IPS-18c (cell line): ENCODE measurements around the gene IGSF11.
"Not testable (repeated sequence)": the region's sequence is repeated elsewhere in the genome, so short reads cannot be mapped to it uniquely, and the experiment has no call there.

ENCODE experiments used
- H3K4me3 ChIP-seq: 2 replicates; pipeline ENCODE4 v1.7.0; 2013; ENCODE audit warnings: low read depth, mild to moderate bottlenecking, low read length, moderate library complexity; ENCODE audit not compliant: insufficient read depth
- H3K9me3 ChIP-seq: one replicate; pipeline ENCODE4 v1.6.1; 2013; ENCODE audit warnings: mild to moderate bottlenecking, low read length, moderate library complexity; ENCODE audit not compliant: control insufficient read depth, insufficient read depth

Gene IGSF11

DNA sequence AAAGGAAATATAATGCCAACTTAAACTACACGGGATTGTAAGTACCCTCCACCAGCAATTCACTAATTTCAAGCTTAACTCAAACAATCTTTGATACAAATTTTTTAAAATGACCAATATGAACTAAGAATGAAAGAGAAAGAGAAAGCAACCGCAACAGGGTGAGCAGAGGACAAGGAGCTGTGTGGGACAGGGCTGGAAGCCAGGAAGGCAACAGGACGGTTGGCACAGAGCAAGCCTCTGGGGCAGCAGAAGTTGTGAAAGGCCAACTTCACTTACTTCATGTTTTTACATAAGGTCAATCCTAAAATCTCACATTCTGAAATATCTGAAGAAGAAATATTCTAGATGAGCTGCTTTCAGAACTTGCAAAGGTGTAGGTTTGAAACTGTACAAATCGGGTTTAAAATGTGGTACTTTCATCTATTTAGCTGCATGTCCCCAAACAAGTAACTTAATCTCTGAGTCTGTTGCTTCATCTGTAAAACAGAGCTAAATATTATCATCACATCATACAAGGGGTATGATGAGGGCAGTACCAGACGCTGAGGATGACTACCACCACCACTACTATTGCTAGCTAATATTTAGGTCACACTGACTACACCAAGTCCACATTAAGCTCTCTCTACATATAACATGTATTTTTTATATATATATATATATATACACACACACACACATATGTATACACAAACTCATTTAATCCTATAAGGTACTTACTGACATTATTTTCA, 101.7 kb downstream of the IGSF11 start:
- no peak overlapping the region for H3K4me3 ChIP-seq

DNA sequence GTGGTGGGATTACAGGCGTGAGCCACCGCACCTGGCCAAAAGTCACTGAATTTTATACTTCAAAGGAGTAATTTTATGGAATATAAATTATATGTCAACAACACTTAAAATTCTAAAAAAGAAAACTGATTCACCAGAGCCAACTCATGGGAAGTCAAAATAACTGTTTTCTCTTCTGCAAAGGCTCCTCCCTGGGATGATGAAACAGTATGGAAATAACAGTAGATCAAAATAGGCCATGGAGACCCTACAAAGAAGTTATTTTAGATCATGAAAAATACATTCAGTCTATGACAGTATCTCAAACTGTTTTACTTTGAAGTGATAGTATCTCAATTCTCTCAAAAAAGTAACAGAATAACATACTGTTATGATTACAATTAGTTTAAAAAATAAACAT, 102.7 kb downstream of the IGSF11 start:
- H3K9me3 ChIP-seq = no peaks in the 10 kb centered on the region
- H3K4me3 ChIP-seq = no peak overlapping the region

More for the DNA sequence above, 101.7 kb downstream of the IGSF11 start:
- no peaks in the 10 kb centered on the region for H3K9me3 ChIP-seq

DNA sequence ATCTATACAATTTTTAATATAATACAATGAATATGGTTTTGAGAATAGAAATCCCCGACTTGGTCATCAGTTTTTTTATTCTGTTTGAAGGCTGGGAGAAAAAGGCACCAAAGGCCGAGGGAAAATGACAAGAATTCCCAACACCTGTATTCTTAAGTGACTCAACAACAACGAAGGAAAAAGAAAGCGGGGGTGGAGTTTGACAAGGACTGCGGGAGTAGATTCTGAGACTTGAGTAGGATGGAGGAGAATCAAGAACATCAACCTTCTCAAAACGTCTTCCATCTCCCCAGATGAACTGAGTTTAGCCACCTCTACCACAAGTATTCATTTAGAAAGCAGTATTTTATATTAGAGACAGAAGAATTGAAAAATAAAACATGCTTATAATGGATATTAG, 107.2 kb downstream of the IGSF11 start:
- H3K4me3 ChIP-seq = no peak overlapping the region

DNA sequence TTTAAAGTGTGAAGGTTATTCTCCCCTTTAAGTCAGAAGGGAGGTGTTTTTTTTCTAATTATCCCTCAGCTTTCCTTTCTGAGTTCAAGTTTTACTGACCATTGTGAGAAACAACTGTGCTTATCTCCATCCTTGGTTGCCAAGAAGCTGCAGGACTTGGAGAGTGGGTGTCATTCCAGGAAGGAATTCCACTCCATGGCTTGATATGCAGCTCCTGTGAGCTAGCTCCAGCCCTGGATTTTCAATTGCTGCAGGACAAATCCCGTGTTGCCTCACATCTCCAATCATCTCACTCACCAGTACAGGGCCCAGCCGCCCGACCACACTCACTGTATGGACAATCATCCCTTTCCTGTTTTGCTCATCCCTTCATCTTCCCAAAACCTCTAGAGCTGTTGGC, 122.5 kb downstream of the IGSF11 start:
- H3K4me3 ChIP-seq = no peak overlapping the region
- H3K9me3 ChIP-seq = no peaks in the 10 kb centered on the region

More for the DNA sequence above, 107.2 kb downstream of the IGSF11 start:
- H3K9me3 ChIP-seq = no peaks in the 10 kb centered on the region

DNA sequence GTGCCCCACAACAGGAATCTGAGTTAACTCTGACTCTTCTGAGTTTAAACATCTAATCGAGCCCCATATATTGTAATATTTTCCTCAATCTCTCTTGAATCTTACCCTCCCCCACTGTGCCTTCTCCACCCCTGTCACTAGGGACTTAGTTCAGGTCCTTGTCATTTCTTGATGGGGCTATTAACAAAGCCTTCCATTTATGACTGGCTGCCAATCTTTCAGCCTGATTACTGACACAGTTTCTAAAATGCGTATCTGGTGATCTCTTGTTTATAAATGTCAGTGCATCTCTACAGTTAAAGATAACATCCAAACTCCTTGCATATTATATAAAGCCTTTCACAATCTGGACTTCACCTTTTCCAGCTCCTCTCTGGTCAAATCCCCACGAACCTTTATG, 124.3 kb downstream of the IGSF11 start:
- no peak overlapping the region for H3K4me3 ChIP-seq
- H3K9me3 ChIP-seq = no peaks in the 10 kb centered on the region

DNA sequence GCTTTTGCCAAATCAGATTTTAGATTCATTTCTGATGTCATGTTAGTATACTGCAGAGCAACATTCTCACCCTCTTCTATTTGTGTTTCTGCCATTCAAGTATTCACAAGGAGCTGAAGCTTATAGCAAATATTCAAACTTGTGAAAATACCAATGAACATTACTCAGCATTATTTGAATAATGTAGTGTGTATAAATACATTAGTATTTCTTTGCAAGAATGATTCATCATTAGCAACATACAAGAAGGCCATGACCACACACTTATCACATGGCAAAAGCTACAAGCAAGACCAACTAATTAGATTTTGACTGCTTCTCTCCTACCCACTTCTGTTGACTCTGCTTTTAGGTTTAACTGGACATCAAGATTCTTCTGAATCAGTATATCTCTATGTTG, 124.9 kb downstream of the IGSF11 start:
- H3K9me3 ChIP-seq = no peaks in the 10 kb centered on the region
- no peak overlapping the region for H3K4me3 ChIP-seq

DNA sequence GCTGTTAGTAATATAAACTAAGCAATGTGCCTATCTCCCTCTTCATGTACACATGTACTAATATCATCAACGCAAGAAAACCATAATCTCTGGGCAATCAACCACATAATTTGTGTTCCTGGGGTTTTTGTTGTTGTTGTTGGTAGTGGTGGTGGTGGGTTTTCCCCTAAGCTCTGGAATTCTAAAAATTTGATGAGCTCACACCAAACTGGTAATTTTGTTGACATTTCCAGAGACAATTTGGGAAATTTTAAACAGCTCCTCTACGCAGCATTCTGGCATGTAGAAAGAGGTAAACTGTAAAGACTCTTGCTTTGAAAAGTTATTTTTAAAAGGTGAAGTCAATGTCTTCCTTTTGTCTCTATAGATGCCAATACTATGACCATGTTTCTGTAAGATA, 126.7 kb downstream of the IGSF11 start:
- H3K4me3 ChIP-seq = no peak overlapping the region
- H3K9me3 ChIP-seq = no peaks in the 10 kb centered on the region

DNA sequence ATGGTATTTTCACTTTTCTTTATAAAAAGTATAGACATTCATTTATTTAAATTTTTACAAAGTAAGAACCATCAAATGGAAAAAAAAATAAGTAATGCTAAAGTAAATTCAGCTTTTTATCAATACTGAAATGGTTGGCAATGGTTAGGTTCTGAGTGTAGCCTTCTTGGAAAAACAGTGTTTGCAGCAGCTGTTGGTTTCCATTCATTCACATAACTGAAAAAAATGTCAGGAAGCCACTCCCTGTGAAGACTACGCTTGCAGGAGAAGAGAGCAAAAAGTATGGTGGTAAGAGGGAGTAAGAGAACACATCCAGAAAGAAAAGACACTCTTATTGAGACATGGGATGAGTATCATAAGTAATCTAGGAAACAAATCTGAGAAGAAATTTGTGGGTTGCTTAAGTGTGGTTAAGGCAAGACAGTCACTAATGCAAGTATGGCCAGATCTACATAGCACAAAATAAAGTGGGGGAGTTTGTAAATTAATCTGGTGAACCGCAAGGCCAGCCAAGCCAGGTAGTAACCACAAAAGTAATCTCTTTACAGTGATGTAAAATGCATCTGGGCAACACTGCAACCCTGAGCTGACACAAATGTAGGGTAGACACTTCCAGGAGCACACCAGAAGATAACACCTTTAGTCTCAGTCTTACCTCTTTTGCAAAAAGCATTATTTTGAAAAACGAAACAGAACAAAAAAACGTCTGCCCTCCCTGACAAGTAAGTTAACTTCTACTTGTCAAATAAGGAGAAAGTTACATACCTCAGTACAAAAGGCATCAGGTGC, 133.7 kb downstream of the IGSF11 start:
- Histone ChIP-seq H3K9me3 (no peaks in the 10 kb centered on the region), H3K4me3 (no peak overlapping the region)

DNA sequence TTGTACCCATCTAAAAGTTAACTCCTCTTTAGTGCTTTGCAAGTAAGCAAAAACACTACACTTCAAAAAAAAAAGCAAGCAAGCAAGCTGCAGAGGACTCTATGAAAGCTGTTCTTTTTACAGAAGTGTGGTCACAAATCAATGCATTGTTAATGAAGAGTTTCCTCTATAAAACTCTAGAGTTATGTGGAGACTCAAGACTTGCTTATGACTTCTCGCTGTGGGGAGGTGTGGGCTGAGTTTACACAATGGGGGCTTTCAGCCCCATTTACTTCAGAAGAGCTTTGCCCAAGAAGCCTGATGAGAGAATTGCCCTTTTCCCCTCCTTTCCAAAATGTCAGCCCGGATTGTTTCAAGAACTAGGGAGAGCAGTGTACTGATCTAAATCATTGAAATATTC, 144.4 kb downstream of the IGSF11 start:
- H3K9me3 ChIP-seq = no peaks in the 10 kb centered on the region

DNA sequence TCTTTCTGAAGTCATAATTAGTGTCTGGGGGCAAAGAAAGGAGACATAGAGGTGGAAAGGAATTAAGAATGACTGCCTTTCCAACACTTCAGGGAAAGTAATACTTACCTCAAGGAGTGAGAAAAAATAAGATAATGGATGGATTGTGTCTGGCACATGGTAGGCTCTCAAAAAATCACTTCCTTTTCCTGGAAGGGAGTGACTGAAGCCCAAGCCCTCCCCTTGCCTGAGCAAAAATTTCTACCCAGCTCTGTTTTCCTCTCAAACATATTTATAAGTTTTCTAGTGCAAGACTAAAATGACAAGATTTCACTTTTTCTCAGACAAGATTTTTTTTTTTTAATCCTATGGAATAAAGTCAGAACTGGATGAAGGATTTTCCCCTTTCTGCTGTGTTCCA, 145.0 kb downstream of the IGSF11 start:
- Histone ChIP-seq H3K4me3 (no peak overlapping the region), H3K9me3 (no peaks in the 10 kb centered on the region)

More for the DNA sequence above, 144.4 kb downstream of the IGSF11 start:
- no peak overlapping the region for H3K4me3 ChIP-seq

DNA sequence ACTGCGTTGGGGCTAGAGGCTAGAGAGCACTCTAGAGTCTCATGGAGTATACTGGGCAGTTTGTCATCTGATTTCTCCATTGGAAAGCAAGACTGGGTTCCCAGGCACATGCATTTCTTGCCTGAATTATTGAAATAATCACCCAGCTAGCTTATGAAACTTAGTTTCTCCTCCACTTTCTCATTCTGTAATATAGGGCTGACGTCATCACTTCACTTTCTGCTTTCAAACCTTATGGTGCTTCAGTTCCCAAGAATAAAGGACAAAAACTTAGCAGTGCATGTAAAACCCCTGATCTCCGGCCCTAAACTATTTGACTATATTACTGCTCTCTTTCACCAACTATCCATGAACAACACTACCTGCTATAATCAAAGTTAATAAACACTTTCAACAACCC, 147.9 kb downstream of the IGSF11 start:
- Histone ChIP-seq H3K9me3 (no peaks in the 10 kb centered on the region), H3K4me3 (no peak overlapping the region)

DNA sequence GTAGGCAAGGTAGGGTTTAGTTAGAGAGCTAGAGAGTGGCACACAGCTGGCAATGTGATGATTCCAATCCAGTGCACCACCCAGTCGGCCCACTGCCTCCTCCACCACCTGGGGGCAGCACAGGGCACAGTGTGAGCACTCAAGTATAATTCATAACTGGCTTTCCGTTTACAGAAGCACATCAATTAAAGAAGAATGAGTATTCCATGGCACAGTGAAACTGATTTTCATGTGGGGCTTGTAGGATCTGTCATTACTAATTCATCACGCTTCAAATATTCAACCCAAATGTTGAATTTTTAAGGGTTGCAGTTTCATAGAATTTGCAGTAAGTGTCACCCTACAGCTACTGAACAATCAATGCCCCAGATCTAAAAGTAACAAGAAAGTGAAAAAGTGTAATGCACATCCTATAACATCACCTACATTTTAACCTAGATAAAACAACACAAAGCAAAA, 149.9 kb downstream of the IGSF11 start:
- H3K9me3 ChIP-seq = no peaks in the 10 kb centered on the region
- H3K4me3 ChIP-seq = no peak overlapping the region

DNA sequence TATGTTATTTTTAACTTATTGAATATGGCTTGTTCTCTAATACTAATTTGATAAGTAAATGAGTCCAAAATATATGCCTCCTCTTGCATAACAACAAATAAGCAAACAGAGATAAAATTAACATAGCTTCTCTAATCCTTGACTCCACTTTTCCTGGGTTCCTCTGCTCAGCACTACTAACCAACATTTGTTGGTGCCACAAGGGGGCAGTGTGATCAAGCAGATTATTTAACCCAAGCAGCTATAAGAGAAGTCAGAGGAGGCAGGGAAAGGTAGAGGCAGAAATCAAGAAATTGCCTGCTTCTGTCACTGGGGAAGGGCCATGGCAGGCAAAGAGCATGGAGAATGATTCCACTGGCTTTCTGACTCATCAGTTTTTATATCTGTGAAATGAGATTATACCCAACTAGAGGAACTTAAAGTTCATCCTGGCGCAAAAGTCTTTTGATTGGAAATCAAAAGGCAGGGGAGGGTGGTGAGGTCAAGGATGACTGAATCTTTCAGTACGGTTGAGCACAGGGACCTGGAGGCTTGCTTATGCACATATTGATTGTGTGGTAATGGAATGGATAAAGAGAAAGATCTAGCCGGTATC, 152.2 kb downstream of the IGSF11 start:
- H3K4me3 ChIP-seq = no peak overlapping the region
- no peaks in the 10 kb centered on the region for H3K9me3 ChIP-seq

DNA sequence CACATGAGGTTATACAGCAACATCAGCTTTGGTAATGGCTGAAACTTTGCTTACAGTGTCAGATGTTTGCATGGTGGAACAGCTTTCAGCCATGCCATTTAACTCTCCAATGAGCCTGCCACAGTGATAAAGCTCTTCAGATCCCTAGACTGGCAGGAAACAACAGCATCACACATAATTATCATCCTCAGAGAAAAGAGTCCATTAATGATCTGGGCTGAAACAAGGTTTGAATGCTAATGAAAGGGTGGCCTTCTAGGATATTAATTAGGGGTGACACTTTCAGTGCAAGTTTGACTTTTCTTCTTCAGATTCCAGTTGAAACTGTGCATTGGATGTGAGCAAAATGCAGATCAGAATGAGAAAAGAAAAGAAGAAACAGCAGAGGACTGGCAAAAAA, 166.6 kb downstream of the IGSF11 start:
- H3K4me3 ChIP-seq = no peak overlapping the region
- peaks cover 6% of the 10 kb centered on the region for H3K9me3 ChIP-seq

DNA sequence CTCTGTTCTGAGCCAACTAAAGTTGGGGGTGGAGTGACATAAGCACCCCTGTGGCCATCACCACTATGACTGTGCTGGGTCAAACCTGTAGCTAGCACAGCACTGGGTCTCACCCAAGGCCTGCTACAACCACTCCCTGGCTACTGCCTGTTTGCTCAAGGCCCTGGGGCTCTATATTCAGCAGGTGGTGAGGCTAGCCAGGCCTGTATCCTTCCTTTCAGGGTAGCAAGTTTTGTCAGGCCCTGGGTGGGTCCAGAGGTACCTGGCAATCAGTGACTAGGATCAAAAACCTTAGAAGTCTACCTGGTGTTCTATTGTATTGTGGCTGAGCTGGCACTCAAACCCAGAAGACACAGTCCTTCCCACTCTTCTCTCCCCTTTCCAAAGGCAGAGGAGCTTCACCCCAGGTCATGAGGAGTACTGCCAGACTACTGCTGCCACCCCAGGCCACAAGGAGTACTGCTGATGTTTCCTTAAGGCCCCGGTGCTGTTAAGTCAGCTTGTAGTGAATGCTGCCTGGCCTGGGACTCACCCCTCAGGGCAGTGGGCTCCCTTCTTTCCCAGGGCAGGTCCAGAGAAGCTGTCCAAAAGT, 170.8 kb downstream of the IGSF11 start:
- Histone ChIP-seq H3K4me3 (no peak overlapping the region), H3K9me3 (peaks cover 2% of the 10 kb centered on the region)

DNA sequence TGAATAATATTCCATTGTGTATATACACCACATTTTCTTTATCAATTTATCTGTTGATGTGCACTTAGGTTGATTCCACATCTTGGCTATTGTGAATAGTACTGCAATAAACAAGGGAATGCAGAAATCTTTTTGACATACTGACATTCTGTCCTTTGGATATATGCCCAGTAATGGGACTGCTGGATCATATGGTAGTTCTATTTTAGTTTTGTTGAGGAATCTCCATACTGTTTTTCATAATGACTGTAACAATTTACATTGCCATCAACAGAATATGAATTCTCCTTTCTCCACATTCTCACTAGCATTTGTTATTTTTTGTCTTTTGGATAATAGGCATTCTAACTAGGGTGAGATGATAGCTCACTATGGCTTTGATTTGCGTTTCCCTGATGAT, 174.7 kb downstream of the IGSF11 start:
- Histone ChIP-seq H3K9me3 (no peaks in the 10 kb centered on the region), H3K4me3 (no peak overlapping the region)

DNA sequence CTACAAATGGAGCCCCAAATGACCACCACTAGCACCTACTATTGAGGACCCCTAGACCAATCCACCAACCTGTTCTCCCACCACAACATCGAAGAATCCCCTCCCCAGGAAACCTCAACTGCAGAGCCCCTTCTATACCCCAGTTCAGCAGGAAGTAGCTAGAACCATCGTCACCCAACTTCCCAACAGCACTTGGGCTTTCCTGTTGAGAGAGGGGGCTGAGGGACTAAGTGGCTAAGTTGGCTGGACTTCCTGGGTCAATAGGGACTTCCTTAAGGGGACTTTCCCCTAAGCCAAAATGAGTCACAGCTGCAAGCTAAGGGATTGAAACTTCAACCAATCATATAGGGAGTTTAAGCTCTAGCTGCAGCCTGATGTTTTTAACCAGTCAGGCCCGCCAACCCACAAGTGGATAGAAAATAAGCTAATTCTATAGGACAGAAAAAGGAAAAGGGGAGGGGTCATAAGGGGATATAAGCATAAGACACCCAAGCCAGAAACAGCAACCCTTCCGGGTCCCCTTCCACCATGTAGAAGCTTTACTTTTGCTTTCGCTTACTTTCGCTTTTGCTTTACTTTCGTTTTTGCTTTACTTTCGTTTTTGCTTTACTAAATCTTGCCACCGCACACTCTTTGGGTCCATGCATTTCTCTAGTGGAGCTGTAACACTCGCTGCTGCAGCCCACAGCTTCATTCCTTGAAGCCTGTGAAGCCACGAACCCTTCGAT, 183.0 kb downstream of the IGSF11 start:
- H3K9me3 ChIP-seq, H3K4me3 ChIP-seq: not testable (repeated sequence)
